Activated CD4-positive, CD25-positive, alpha-beta regulatory T cell treated with anti-CD3 and anti-CD28 coated beads, Interleukin-2, amount 50 U/mL, for 72 hours (primary cell): ENCODE results near the gene PHACTR1.
"Not testable (repeated sequence)": the region's sequence is repeated elsewhere in the genome, so short reads cannot be mapped to it uniquely, and the experiment has no call there.

Source experiments
- DNase-seq: peaks from one replicate; pipeline ENCODE4 v3.0.0; 2021

PHACTR1 gene

GRCh38 chr6:12911427-12911826 lies 194.9 kb downstream of the PHACTR1 start:
- no peak for DNase-seq

GRCh38 chr6:12913201-12913600 lies 196.6 kb downstream of the PHACTR1 start:
- no peak for DNase-seq

GRCh38 chr6:12916006-12916405 lies 199.4 kb downstream of the PHACTR1 start:
- no peak for DNase-seq

- no peak for DNase-seq
Measured at GRCh38 chr6:12916420-12917136, 200.0 kb downstream of the PHACTR1 start.

- DNase-seq, result no peak
Measured at GRCh38 chr6:12921467-12921866, 204.9 kb downstream of the PHACTR1 start.

- DNase-seq, result no peak
Measured at GRCh38 chr6:12923644-12924235, 207.2 kb downstream of the PHACTR1 start.

- no peak for DNase-seq
Measured at GRCh38 chr6:12924911-12925310, 208.3 kb downstream of the PHACTR1 start.

- DNase-seq, result no peak
Measured at GRCh38 chr6:12927746-12928145, 211.2 kb downstream of the PHACTR1 start.

GRCh38 chr6:12929678-12930077 lies 213.1 kb downstream of the PHACTR1 start:
- no peak for DNase-seq

- DNase-seq, result no peak
Measured at GRCh38 chr6:12931639-12932038, 215.1 kb downstream of the PHACTR1 start.

- DNase-seq, result no peak
Measured at GRCh38 chr6:12935637-12936036, 219.1 kb downstream of the PHACTR1 start.

GRCh38 chr6:12937971-12938370 lies 221.4 kb downstream of the PHACTR1 start:
- no peak for DNase-seq

- DNase-seq, result no peak
Measured at GRCh38 chr6:12939314-12939713, 222.7 kb downstream of the PHACTR1 start.

GRCh38 chr6:12941422-12941821 lies 224.9 kb downstream of the PHACTR1 start:
- no peak for DNase-seq

- no peak for DNase-seq
Measured at GRCh38 chr6:12943549-12943948, 227.0 kb downstream of the PHACTR1 start.

- no peak for DNase-seq
Measured at GRCh38 chr6:12944001-12944400, 227.4 kb downstream of the PHACTR1 start.

- not testable (repeated sequence) for DNase-seq
Measured at GRCh38 chr6:12944528-12944927, 228.0 kb downstream of the PHACTR1 start.

- DNase-seq, result no peak
Measured at GRCh38 chr6:12947151-12947871, 230.7 kb downstream of the PHACTR1 start.

- no peak for DNase-seq
Measured at GRCh38 chr6:12947967-12948366, 231.4 kb downstream of the PHACTR1 start.

- no peak for DNase-seq
Measured at GRCh38 chr6:12950976-12951375, 234.4 kb downstream of the PHACTR1 start.

GRCh38 chr6:12951415-12951814 lies 234.8 kb downstream of the PHACTR1 start:
- DNase-seq, result no peak

GRCh38 chr6:12952318-12952717 lies 235.8 kb downstream of the PHACTR1 start:
- no peak for DNase-seq

GRCh38 chr6:12955956-12956355 lies 239.4 kb downstream of the PHACTR1 start:
- DNase-seq, result no peak

- DNase-seq, result no peak
Measured at GRCh38 chr6:12956991-12957320, 240.4 kb downstream of the PHACTR1 start.
